Stomach smooth muscle (tissue), 2 donors: ENCODE measurements around the gene TGIF2.

Experiments used
- H3K27ac ChIP-seq: one replicate; pipeline ENCODE4 v1.7.0; 2013; ENCODE audit warnings: mild to moderate bottlenecking, low read length, inconsistent platforms
- H3K27me3 ChIP-seq, 2 donors: one replicate each; pipeline ENCODE4 v1.7.0; 2013; ENCODE audit warnings: low read length in 2 of 2; ENCODE audit not compliant: insufficient read depth in 2 of 2, control insufficient read depth in 1 of 2
- H3K36me3 ChIP-seq, 2 donors: one replicate each; pipeline ENCODE4 v1.7.0; 2013; ENCODE audit warnings: low read length in 2 of 2; ENCODE audit not compliant: control insufficient read depth in 2 of 2, insufficient read depth in 2 of 2
- H3K4me1 ChIP-seq: one replicate; pipeline ENCODE4 v1.7.0; 2013; ENCODE audit warnings: low read length; ENCODE audit not compliant: control insufficient read depth, insufficient read depth
- H3K4me3 ChIP-seq, 2 donors: one replicate each; pipeline ENCODE4 v1.7.0; 2013; ENCODE audit warnings: low read length in 2 of 2
- H3K9ac ChIP-seq, 2 donors: one replicate each; pipeline ENCODE4 v1.7.0; 2013; ENCODE audit warnings: low read length in 2 of 2, mild to moderate bottlenecking in 1 of 2
- H3K9me3 ChIP-seq, 2 donors: one replicate each; pipeline ENCODE4 v1.7.0; 2013; ENCODE audit warnings: low read length in 2 of 2; ENCODE audit not compliant: control insufficient read depth in 2 of 2
- donor health status: healthy.
- donor health status: Pancreatic carcinoma.

Gene TGIF2

DNA sequence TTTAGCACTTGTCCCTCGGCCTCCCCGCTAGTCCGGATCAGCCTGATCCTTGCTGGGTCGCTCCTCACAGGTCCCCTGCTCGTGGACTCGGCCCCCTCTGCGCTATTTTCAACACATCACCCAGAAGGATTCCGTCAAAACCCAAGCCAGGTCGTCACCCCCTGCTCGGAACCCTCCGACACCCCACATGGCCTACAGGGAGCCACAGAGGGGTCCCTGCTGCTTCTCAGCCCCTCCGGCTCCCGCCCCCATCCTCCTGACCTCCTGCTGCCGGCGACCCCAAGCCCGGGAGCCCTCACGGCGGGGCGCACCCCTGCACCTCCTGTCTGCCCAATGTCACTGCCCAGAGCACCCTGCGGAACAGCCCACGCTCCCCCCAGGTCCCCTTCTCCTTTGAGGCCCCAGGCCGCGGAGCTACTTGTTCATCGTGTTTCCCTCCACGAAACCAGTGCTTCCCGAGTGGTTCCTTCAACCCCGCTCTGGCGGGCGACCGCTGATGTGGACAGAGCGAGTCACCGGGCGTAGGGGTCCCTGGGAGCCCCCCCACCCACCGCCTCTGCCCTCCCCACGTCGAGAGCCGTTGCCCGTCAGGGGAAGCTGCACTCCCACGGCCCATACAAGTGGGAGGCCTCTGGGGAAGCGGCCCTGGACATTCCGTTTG is 32.7 kb upstream of the TGIF2 start:
- Histone ChIP-seq H3K27me3 (no peaks in the 10 kb centered on the region), H3K27ac (peak overlapping the region; percentile 100), H3K36me3 (peaks cover 16 to 18% of the 10 kb centered on the region in 2 donors), H3K4me3 (peak overlapping the region; percentile 59 to 97), H3K4me1 (peaks cover 56% of the 10 kb centered on the region), H3K9ac (peak overlapping the region; percentile 84 to 99), H3K9me3 (no peaks in the 10 kb centered on the region)

DNA sequence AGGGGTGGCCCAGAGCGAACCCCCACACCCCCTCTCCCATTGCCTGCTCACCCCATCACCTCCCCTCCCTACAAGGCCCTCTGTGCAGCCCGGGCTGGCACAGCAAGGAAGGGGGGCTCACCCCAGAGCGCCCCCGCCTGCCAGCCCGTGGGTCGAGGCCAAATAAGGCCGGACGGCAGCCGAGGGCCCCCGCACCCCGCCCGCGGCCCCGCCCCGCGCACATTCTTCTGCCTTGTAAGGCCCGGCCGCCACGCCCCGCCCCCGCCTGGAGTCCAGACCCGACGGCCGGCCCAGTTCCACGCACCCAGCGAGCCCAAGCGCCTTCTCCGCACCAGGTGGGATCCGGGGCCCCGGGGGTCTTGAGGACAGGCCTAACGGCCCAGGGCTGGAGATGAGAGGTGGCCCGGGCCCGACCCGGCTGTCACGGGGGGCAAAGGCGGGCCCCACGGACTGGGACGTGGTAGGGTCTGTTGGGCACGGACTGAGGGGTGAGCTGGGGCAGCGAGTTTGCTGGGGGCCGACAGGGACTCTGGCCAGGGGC is 32.1 kb upstream of the TGIF2 start, which contains the start of gene MYL9:
Gene MYL9 (plus strand): TSS at position 293 of the 541 bp plus-strand sequence. CDS start 3,366 bp downstream, outside the sequence.
- peak within 1 kb of the TSS; percentile 90 to 97 for H3K4me3 ChIP-seq
- no peaks in the 10 kb centered on the region for H3K27me3 ChIP-seq
- peak within 1 kb of the TSS; percentile 99 for H3K9ac ChIP-seq
- H3K9me3 ChIP-seq, result no peaks in the 10 kb centered on the region
- H3K36me3 ChIP-seq, result peaks cover 22 to 24% of the 10 kb centered on the region in 2 donors
- peaks cover 62% of the 10 kb centered on the region for H3K4me1 ChIP-seq
- H3K27ac ChIP-seq, result peak within 1 kb of the TSS; percentile 100

DNA sequence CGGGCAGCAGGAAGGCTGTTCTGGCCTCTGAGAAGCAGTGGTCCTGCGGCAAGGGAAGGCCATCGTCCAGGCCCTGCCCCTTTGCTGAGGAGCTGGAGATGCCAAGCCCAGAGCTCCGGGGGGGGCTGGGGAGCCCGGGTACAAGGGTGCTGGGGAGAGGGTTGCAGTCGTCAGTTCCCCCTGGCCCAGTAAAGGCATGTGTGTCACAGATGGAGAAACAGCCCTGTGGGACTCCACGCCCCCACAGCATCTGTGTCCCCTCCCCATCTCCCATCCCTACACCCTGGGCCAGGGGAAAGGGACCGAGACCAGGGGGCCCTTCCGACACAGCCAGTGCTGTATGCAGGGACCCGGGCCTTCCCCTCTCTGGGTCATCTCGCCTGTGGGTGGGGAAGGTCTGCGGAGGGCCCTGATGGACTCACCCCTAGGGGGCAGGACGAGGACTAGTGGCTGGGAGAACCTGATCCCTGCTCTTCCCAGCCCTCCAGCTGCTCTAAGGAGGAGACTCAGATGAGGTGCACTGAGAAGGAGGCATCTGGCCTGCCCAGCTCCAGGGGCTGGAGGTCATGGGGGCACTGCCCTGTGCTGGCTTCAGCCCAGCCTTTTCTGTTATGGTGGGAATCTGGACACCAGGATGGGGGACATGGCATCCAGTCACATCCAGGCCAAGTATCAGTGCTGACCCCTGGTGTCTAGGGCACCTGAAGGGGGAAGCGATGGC is 31.5 kb upstream of the TGIF2 start:
- H3K4me1 ChIP-seq, result peaks cover 67% of the 10 kb centered on the region
- H3K27ac ChIP-seq, result peak overlapping the region; percentile 100
- H3K9me3 ChIP-seq, result no peaks in the 10 kb centered on the region
- H3K27me3 ChIP-seq, result no peaks in the 10 kb centered on the region
- peaks cover 25 to 27% of the 10 kb centered on the region in 2 donors for H3K36me3 ChIP-seq
- peak overlapping the region; percentile 90 to 97 for H3K4me3 ChIP-seq
- peak overlapping the region; percentile 99 for H3K9ac ChIP-seq

DNA sequence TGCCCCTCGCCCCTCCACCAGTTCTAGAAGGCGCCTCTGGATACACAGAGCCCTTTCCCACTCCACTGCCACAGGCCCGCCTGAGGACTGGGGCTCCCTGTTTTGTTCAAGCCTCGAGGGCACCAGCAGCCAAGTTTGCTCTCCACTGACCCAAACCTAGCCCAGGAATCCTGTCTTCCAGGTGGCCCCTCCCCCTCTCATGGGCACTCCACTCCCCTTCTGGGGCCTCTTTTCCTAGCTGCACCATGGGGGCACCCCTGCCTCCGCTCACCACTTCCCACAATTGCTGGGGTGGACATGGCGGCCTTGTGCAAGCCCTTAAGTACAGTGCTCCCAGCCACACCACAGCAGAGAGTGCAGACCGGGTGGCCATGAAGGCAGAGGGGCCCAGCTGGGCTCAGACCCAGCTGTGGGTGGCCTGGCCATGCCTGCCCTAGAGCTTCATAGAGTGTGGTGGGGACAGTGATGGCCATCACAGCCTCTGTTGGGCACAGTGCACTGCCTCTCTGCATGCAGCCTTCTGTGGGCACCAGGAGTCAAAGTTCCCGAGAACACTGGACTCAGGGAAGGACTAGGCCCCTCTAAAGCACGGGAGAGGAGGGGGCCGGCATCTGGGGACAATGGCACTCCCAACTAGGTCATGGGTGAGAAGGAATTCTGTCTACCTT is 30.7 kb upstream of the TGIF2 start:
- Histone ChIP-seq H3K9ac (peak overlapping the region; percentile 99), H3K36me3 (peaks cover 32 to 35% of the 10 kb centered on the region in 2 donors), H3K9me3 (no peaks in the 10 kb centered on the region), H3K27ac (peak overlapping the region; percentile 100), H3K4me3 (peak overlapping the region; percentile 90 to 97), H3K27me3 (no peaks in the 10 kb centered on the region), H3K4me1 (peaks cover 71% of the 10 kb centered on the region)

- Histone ChIP-seq H3K27me3 (no peaks in the 10 kb centered on the region), H3K4me1 (peaks cover 75% of the 10 kb centered on the region), H3K4me3 (peak overlapping the region; percentile 90 to 97), H3K27ac (peak overlapping the region; percentile 100), H3K36me3 (peaks cover 38 to 41% of the 10 kb centered on the region in 2 donors), H3K9ac (peak overlapping the region; percentile 99), H3K9me3 (no peaks in the 10 kb centered on the region)
Observed at GRCh38 chr20:36543184-36544133, 29.9 kb upstream of the TGIF2 start.

DNA sequence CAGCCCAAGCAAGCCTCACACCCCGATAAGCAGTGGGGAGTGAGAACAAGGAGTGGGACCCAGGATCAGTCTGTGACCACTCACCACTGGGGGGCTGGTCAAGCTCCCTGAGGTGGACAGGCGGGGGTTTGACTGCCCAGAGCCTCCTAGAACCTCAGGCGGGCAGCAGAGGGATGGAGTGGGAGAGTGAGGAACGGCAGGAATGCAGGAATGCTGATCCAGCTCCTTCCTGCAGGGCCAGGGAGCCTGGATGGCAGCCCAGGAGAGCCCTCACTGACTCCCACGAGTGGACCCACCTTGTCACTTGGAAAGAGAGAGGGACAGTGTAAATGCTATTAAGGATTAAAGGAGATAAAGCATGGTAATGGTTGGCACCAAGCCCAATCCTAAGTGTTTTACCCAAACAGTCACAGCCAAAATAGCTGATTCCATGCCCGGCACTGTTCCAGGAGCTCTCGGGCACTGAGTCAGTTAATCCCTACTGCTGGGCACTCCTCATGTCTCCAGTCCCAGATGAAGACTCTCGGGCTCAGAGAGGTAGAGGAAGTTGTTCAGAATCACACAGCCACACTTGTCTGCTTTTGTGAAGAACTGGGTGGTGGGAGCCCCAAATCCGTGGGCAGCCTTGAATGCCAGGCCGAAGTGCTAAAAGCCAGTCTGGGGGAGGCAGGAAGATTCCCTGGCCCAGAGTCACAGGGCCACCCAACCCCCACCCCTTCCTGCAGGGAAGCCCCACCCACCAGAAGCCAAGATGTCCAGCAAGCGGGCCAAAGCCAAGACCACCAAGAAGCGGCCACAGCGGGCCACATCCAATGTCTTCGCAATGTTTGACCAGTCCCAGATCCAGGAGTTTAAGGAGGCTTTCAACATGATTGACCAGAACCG is 29.0 kb upstream of the TGIF2 start:
- Histone ChIP-seq H3K9me3 (no peaks in the 10 kb centered on the region), H3K9ac (peak overlapping the region; percentile 99), H3K4me1 (peaks cover 78% of the 10 kb centered on the region), H3K27ac (peak overlapping the region; percentile 100), H3K27me3 (no peaks in the 10 kb centered on the region), H3K4me3 (peak overlapping the region; percentile 90 to 97), H3K36me3 (peaks cover 43 to 48% of the 10 kb centered on the region in 2 donors)

DNA sequence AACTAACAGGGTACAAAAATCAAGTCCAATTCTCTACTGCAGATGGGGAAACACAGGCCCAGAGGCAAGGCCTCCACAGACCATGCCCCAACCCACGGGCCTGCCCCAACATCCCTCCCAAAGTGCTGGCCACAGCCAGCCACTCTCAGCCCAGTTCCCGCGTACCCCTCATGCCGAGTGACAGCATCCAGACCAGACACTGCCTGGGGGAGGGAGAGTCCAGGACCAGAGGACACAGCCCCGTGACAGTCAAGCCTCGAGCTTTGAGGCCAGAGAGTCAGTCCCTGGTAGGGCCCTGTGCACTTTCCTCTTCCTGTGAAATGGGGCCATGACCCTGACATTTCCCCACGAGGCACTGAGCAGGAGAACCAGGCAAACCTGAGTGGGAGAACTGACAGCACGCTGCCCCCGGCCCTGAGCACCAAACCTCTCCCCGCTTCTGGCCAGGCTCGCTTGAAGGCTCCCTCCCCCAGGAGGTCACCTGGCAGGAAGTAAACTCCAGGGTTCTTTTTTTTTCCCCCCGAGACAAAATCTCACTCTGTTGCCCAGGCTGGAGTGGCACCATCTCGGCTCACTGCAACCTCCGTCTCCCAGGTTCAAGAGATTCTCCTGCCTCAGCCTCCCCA is 27.2 kb upstream of the TGIF2 start:
- Histone ChIP-seq H3K36me3 (peaks cover 46 to 48% of the 10 kb centered on the region in 2 donors), H3K9ac (peak overlapping the region in 1 of 2 donors; percentile 21), H3K9me3 (no peaks in the 10 kb centered on the region), H3K4me1 (peaks cover 81% of the 10 kb centered on the region), H3K27ac (peak overlapping the region; percentile 100), H3K27me3 (no peaks in the 10 kb centered on the region), H3K4me3 (peak overlapping the region; percentile 54 to 97)

GRCh38 chr20:36547186-36548005 is 26.0 kb upstream of the TGIF2 start:
- peak overlapping the region; percentile 100 for H3K27ac ChIP-seq
- peaks cover 44 to 46% of the 10 kb centered on the region in 2 donors for H3K36me3 ChIP-seq
- H3K9ac ChIP-seq, result no peak overlapping the region
- H3K4me1 ChIP-seq, result peaks cover 79% of the 10 kb centered on the region
- H3K9me3 ChIP-seq, result no peaks in the 10 kb centered on the region
- H3K27me3 ChIP-seq, result no peaks in the 10 kb centered on the region
- peak overlapping the region in 1 of 2 donors; percentile 47 for H3K4me3 ChIP-seq
